HG03135 (cell line): ENCODE data around the gene TIGD3.

Experiments used
- ATAC-seq: cut with Tn5 transposase; IDR thresholded peaks from one replicate; pipeline ENCODE4 v1.9.1; 2021; ENCODE audit warnings: mild to moderate bottlenecking, moderate library complexity; ENCODE audit not compliant: unreplicated experiment

TIGD3 gene, protein sequence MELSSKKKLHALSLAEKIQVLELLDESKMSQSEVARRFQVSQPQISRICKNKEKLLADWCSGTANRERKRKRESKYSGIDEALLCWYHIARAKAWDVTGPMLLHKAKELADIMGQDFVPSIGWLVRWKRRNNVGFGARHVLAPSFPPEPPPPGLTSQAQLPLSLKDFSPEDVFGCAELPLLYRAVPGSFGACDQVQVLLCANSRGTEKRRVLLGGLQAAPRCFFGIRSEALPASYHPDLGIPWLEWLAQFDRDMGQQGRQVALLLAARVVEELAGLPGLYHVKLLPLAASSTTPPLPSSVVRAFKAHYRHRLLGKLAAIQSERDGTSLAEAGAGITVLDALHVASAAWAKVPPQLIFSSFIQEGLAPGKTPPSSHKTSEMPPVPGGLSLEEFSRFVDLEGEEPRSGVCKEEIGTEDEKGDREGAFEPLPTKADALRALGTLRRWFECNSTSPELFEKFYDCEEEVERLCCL

DNA sequence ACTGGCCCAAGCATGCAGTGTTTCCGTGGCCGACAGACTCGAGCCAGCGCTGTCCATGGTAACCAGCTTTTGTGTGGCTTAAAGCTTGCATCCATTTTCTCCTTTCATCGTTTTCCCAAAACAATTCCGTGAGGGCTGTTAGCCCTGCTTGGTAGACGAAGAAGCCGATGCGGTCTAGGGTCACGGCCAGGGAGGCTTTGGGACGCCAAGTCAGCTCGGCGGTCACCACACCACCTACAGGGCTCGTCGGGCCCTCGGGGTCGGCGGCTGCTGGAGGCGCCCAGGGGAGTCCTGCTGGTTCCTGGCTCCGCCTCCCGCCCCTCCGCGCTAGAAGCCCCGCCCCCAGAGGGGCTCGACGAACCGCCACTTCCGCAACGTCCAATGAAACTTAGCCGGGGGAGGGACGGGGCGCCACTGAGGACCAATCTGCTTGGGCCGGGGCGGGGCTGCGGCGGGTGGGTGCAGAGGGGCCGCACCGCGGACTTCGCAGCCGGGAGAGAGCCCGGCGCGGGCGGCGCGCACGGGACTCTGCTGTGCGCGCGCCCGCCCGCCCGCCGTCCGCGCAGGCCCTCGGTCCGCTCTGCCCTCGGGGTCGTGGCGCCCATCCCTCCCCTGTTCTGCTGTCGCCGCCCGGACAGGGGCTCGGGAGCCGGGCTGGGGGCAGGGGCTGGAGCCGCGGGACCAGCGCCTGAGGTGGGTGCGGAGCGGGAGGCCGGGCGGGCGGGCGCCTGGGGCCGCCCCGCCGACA, at the start of gene TIGD3:
TIGD3 (plus strand) TSS at position 487 of the 748 bp plus-strand sequence. CDS start 1,058 bp downstream, outside the sequence.
- ATAC-seq: peak; percentile 81

DNA sequence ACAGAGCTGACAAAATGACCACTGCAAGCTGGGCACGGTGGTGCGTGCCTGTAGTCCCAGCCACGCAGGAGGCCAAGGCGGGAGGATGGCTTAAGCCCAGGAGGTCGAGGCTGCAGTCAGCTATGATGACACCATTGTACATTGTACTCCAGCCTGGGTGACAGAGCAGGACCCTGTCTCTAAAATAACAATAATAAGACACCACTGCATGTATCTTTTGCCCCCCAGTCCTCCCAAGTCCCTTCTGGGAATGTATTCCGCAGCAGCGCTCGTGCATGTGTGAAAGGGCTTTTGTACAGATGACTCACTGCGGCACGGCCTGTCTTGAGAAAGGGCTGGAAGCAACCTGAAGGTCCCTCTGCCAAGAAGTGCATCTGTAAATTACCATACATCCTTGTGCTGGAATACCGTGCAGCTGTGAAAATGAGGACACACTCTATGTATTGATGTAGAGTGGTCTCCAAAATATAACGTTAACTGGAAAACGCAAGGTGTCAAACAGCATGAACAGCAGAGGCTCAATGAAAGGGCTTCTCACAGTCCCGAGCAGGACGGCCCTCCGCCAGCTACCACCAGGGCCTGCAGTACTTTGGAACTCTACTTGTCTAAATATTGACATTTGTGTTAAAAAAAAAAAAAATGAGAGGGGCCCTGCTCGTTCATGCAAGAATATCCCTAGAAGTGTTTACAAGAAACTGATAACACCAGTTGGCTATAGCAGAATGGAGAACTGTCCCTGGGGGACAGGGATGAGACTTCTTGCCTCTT, 48.9 kb upstream of the TIGD3 start:
- ATAC-seq: no peak

DNA sequence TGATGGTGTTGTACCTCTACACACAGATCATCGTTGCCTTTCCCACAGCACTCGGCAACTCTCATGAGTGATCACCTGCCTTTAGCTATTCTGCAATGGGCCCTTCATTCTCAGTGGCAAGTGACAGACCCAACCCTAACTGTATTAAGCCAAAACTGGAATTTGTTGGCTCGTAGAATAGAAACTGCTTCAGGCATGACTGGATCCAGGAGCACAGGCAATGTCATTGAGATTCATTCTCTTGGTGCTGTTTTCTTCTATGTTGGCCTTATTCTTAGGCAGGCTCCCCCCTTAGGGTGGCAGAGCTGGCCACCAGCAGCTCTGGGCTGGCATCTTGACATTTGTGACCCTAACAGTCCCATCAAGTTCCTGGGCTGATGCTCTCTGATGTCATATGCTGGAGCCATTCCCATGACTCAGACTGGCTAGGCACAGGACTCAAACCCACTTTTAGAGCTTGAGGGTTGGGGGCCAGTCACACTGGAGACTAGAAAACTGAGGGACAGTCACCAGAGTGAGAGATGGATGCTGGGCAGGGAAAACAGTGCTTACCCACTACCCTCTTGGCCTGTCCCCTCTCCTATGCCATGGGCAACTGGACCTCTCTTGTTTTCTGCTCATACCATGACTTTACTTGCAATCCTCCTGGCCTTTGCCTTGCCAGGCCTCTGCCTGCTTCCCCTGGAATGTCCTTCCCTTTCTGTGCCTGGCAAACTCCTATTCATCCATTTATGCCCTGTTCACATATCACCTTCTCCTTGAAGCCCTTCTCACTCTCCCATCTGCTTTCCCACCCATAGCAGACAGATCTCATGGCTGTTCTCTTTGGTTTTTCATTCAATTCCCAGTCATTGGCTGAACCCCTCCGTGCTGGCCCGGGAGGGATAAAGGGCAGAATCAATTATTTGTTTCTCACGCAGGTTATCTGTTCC, 47.0 kb upstream of the TIGD3 start:
- no peak for ATAC-seq

DNA sequence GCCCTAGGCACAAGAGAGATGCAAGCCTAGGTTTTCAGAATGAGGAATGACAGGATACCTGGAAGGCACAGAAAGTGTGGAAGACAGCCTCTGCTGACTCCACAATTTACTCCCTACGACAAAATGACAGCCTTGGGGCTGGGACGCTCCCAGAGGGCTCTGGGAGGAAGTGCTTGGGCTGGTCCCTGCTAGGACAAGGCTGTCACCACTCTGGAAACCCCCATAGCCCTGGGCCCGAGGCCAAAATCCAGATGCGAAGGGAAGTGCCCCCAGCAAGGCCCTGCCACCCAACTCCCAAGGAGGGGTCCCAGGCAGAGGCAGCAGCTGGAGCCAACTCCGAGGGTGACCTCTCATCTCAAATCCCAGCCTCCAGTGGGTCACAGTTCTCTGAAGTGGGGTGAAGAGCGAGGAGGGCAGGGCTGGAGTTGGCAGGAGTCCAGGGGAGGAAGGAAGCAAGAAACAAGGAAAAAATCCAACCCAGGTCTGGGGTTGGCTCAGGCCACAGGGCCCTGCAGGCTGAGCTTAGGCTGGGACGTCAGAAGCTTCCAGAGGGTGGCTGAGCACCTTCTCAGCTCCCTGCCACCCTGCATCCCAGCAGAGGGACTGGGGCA, 46.2 kb upstream of the TIGD3 start:
- no peak for ATAC-seq

DNA sequence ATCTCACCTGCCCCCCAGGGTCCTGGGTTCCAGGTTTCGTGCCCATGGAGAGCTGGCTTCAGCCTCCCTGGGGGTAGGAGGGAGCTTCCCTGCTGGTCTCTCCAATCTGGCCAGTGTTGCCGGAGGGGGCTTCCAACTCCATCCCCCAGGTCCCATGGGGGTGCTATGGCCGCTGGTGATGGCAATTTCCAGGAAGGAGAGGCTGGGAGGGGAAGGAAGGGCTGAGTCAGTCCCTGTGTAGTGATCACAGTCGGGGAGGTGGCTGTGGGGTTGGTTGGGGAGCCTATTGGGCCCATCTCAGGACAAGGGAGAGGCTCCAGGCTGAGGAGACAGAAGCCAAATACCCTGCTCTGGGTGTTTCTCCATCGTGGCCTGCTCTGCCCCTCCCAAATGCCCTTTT, 45.5 kb upstream of the TIGD3 start:
- ATAC-seq: no peak

DNA sequence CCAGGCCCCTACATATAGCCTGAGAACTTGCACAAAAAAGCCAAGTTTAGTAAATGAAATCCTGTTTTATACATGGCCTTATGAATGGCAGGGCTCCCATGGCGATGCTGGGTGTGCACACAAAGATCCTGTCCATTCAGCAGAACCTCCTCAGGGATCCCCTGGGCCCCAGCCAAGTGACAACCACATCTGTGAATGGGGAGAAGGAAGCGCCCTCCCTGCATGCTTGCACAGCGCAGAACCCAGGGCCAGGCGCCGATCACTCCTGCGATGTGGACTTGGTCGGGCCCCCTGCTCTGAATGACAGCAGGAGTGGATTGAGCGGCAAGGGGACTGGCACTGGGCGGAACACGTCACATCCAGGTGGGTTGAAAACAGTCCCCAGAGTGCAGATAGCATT, 44.3 kb upstream of the TIGD3 start:
- ATAC-seq: no peak

DNA sequence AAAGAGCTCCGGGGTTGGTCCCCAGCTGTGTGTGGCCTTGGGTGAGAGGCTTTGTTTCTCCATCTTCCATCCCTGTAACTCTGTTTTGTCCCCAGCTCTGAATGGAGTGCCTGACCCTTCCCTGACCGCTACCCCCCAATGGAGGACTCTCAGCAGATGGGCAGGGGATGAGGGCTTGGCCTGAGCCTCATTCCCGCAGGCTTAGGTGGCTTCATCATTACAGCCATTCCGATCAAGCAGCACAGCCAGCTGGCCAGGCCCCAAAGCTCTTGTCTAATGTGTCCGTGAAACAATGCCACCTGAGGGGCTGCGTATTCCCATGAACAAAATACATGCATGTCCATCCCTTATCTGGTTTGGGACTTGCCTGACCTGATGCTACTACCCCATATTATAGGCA, 43.8 kb upstream of the TIGD3 start:
- no peak for ATAC-seq

DNA sequence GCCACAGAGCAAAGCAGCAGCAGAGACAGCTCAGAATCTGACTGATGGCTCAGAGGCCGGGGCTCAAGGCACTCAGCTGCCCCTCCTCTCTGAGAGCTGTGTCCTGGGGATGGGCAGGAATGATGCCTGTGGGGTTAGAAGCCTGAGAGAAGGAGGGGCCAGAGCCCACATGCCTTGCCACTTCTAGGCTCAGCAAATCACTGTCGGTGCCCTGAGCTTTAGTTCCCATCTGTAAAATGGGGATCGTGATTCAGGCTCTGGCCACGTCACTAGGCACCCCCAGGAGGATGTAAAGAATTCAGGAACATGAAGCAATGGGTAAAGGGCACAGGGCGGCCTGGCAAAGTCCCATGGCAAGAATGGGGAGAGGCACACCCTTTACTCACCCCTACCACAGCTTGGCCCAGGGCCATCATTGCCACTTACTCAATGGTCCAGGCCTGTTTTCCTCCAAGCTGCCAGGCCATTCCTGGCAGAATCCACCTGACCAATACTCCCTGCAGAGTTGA, 43.3 kb upstream of the TIGD3 start:
- ATAC-seq: no peak

DNA sequence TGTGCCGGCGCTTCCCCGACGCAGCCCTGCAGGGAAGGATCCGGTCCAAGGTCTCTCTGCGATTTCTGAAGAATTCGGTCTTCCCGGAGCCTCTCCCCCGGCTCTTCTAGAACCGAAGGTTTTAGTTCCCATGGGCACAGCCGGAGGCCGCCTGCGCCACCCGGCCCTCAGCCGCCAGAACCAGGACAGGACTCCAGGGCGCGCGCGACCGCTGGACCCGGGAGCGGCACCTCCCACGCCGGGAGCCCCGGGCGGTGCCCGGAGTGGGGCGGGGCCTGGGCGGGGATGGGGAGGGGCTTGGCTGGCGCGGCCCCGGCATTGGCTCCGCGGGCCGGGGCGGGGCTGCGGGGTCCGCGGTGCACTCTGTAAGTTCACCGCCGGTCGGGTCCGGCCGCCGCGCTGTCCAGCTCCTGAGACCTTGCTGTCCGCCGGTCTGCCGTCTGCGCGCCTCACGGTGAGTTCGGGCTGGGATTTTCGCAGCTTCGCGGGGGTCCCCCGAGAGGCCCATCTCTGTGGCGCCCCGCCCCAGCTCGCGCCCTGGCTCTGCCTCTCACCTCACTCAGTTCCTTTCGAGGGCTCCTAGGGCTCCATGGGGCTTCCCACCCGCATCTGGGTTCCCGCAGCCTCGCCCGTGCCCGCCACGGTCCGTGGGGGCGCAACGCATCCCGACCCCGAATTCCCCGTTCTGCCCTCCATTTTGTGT, 39.9 kb upstream of the TIGD3 start, which contains the start of gene CDC42EP2:
CDC42EP2 (plus strand) TSS at position 366 of the 703 bp plus-strand sequence. CDS start 6,033 bp downstream, outside the sequence.
- ATAC-seq: peak; percentile 73

DNA sequence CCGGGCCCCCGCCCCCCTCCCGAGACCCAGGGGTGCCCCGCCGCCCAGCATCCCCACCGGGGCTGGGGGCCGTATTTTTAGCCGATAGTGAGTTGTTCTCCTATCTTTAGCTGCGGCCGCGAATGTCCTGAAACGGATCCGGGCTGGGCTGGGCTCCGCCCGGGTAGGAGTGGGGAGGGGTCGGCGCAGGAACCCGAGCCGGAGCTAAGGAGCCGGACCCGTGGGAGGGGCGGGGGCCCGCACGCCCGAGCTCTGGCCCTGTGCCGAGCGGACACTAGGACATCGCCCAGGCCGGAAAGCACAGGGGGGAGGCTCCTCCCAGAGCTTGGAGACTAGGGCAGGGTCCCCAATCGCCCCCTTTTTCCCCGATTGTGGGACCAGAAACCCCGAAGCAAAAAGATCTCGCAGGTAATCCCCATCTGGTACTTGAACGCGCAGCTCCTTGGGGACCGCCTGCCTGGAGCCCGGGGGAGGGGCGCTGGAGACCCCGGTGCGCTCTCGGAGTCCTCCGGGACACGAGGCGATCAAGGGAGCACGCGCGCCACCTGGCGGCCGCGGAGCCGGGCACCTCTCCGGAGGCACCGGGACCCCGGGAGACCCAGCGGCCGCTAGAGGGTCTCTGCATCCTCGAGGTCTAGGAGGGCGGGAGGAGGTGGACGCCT, 39.2 kb upstream of the TIGD3 start:
- ATAC-seq: no peak

DNA sequence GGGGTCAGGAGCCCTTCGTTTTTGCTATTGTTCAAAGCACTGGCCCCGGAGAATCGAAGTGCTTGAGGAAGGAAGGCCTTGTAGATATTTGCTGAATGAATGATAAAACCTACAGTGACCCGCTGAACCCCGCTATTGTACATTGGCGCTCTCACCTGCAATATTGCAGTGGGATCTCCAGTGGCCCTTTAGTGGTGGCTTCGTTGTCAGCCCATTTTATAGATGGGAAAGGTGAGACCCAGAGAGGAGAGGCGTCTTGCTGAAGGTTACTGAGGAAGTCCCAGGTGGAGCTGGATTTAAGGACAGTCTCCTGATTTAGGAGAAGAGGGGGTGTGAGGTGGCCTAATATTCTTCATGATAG, 38.7 kb upstream of the TIGD3 start:
- no peak for ATAC-seq

DNA sequence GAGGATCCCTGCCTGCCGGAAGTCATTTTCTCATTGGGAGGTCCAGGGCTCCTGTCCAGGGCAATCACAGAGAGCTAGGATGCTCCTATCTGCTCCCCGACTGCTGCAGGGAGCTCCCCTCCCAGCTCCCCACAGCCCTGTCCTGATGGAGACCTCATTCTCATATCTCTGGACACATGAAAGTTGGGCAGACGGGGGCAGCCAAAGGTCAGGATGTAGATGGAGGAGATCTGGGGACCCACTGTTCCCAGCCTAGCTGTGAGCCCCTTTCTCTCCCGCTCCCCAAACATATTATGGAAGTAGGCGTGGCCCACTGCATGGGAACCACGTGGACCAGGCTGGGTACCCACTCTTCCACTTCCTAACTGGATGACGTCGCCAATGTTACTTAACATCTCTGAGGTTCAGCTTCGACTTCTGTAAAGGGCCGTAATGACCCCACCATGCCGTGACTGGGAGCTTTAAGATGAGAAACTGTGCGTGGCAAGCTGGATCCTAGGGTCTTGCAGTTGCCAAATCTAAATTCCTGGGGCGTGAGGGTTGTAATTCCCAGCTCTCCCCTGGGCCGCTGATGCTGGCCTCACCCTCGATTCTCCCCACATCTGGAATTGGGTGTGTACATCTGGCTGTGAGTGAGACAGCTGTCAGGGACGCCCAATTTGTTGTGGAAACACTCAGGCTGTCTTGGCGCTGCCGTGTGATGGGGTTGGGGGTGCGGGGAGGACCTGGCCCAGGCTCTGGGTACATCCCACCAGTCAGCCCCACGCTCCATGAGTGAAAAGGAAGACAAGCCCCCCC, 38.1 kb upstream of the TIGD3 start:
- no peak for ATAC-seq

DNA sequence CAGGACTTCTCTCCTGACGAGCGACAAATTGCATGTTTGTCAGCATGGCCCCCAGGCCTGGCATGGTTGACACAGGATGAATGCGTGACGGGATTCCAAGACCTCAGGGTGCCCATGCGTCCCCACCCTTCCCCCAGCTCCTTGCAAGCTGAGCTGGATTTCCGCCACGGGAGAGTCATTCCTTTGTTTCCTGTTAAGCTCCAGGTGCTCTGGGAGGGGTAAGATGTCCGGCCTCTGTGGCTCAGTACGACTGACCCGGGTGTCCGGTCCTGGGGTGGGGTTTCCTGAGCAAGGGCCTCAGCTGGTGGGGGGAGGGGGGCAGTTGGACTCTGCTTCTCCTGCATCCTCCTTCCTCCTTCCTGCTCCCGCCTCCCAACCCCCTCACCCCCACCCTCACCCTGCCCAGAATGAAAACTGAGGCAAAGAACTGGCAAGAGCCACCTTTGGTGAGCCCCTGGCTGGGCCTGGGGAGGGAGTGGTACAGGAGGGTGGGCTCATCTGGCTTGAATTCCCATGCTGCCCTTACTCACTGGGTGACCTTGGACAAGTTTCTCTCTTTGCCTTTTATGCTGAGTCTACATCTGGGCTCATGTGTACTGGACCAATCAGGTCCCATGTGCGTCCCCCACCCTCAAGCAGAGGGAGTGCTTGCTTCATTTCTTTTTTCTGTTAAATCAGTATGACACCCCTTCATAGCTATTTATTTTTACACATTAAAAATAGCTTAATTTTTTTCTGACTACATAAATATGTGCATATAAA, 37.3 kb upstream of the TIGD3 start:
- no peak for ATAC-seq

DNA sequence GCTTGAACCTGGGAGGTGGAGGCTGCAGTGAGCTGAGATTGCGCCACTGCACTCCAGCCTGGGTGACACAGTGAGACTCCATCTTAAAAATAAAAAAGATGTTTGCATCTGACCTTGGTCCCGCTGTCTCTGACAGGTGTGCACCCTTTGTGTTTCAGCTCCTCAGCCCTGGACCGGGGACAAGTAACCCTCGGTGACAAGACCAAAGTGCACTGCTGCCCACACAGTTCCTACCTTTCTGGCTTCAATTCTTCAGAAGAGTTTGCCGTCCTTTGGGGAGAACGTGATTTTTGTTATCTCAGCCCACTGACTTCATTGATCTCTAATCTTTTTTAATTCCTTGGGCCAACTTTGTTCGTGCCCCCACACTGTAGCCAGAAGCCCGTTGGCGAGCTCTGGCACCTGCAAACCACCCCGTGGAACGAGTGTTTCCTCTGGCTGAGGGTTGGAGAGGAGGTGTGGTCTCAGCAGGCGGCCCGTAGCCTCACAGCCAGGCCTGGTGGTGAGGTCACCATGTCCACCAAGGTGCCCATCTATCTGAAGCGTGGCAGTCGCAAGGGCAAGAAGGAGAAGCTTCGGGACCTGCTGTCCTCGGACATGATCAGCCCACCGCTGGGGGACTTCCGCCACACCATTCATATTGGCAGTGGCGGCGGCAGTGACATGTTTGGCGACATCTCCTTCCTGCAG, 34.0 kb upstream of the TIGD3 start:
- no peak for ATAC-seq

DNA sequence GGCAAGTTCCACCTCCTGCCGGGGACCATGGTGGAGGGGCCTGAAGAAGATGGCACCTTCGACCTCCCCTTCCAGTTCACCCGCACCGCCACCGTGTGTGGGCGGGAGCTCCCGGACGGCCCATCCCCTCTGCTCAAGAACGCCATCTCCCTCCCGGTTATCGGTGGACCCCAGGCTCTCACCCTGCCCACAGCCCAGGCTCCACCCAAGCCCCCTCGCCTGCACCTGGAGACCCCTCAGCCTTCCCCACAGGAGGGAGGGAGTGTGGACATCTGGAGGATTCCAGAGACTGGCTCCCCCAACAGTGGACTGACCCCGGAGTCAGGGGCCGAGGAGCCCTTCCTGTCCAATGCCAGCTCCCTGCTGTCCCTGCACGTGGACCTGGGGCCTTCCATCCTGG, 33.5 kb upstream of the TIGD3 start:
- no peak for ATAC-seq

DNA sequence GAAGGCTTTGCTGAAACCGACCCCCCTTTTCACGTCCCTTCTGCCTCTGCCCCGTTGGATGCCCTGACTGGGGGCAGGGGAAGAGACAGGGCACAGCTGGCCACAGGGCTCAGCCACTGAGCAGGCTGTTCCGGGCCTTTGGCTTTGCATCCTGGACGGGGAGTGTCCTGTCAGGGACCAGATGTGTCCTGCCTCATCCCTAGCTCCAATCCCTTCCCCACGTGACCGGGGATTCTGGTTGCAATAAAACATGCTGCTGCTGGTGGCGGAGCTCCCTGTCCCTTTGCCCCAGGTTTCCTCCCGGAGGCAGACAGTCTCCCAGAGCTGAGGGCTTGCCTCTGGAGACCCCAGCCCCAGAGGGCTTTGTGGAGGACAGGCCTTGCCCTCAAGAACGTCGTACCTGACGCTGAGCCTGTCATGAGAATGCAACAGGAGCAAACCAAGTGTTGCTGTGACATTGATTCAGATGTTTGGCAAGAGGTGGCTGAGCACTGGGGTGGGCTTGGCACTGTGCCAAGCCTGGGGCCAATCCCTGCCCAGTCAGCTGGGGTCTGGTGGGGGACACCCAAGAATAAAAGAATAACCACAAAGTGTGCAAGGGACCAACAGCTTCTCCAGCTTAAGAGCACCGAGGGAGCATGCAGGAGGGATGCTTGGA, 32.6 kb upstream of the TIGD3 start:
- no peak for ATAC-seq
